HepG2 (cell line): Measurements from ENCODE around the gene GPN1. TPM values are rescaled to one million over a fixed set of nuclear protein-coding genes. Genes with fewer than 3 reads are reported as not detected.
A peak's percentile ranks its signal among the peaks of the same experiment; 100 is the strongest.

ENCODE experiments used
- ARID3A ChIP-seq: IDR thresholded peaks from 2 replicates; pipeline ENCODE4 v1.6.1; 2012; ENCODE audit warnings: low read depth, low read length, improper control_type of control experiment
- ATF1 ChIP-seq: IDR thresholded peaks from 2 replicates; pipeline ENCODE4 v1.6.1; 2016; ENCODE audit warnings: mild to moderate bottlenecking, control low read depth
- BHLHE40 ChIP-seq: IDR thresholded peaks from 2 replicates; pipeline ENCODE4 v1.6.1; 2011; ENCODE audit warnings: low read length, improper control_type of control experiment
- FOXK2 ChIP-seq: fragments of 450-650 bp; IDR thresholded peaks from 2 replicates; pipeline ENCODE4 v1.6.1; 2016
- HDAC6 ChIP-seq: fragments of 200-600 bp; sonication (generic); IDR thresholded peaks from 2 replicates; pipeline ENCODE4 v1.7.0; 2017; ENCODE audit warnings: mild to moderate bottlenecking, antibody characterized with exemption, low read length, low read depth
- HNF1B ChIP-seq: sonication (generic); formaldehyde crosslinking; IDR thresholded peaks from 2 replicates; pipeline ENCODE4 v1.5.1; 2020; ENCODE audit warnings: mild to moderate bottlenecking, moderate library complexity, missing genetic modification reagents
- MED1 ChIP-seq: sonication (generic); formaldehyde crosslinking; IDR thresholded peaks from 2 replicates; pipeline ENCODE4 v1.4.0; 2020; ENCODE audit warnings: missing genetic modification reagents
- PHF21A ChIP-seq: sonication (generic); formaldehyde crosslinking; IDR thresholded peaks from 2 replicates; pipeline ENCODE4 v1.5.0; 2020; ENCODE audit warnings: mild to moderate bottlenecking, missing genetic modification reagents
- POLR2G ChIP-seq: fragments of 200-400 bp; formaldehyde crosslinking; IDR thresholded peaks from 2 replicates; pipeline ENCODE4 v1.6.1; 2018; ENCODE audit warnings: mild to moderate bottlenecking, low read depth, low read length, moderate library complexity
- SALL1 ChIP-seq: sonication (generic); formaldehyde crosslinking; IDR thresholded peaks from 2 replicates; pipeline ENCODE4 v1.8.0; 2022; ENCODE audit warnings: mild to moderate bottlenecking, missing genetic modification reagents
- SIX1 ChIP-seq: sonication (generic); formaldehyde crosslinking; IDR thresholded peaks from 2 replicates; pipeline ENCODE4 v1.4.0; 2020; ENCODE audit warnings: missing genetic modification reagents, borderline replicate concordance
- SRY ChIP-seq: sonication (generic); formaldehyde crosslinking; IDR thresholded peaks from 2 replicates; pipeline ENCODE4 v1.8.0; 2022; ENCODE audit warnings: mild to moderate bottlenecking, missing genetic modification reagents
- ZBED4 ChIP-seq: sonication (generic); formaldehyde crosslinking; IDR thresholded peaks from 2 replicates; pipeline ENCODE4 v1.4.0; 2020; ENCODE audit warnings: missing genetic modification reagents, borderline replicate concordance
- ZBTB42 ChIP-seq: sonication (generic); formaldehyde crosslinking; IDR thresholded peaks from 2 replicates; pipeline ENCODE4 v1.5.0; 2020; ENCODE audit warnings: mild to moderate bottlenecking, missing genetic modification reagents
- ZEB1 ChIP-seq: IDR thresholded peaks from 2 replicates; pipeline ENCODE4 v1.6.1; 2012; ENCODE audit warnings: mild to moderate bottlenecking, low read depth, inconsistent platforms; ENCODE audit not compliant: insufficient replicate concordance
- ZNF12 ChIP-seq: sonication (generic); formaldehyde crosslinking; IDR thresholded peaks from 2 replicates; pipeline ENCODE4 v1.5.0; 2020; ENCODE audit warnings: missing genetic modification reagents
- ZNF570 ChIP-seq: sonication (generic); formaldehyde crosslinking; IDR thresholded peaks from 2 replicates; pipeline ENCODE4 v1.4.0; 2020; ENCODE audit warnings: mild to moderate bottlenecking, missing genetic modification reagents, borderline replicate concordance
- ZNF589 ChIP-seq: sonication (generic); formaldehyde crosslinking; conservative IDR thresholded peaks from 2 replicates; pipeline ENCODE4 v1.8.0; 2022; ENCODE audit warnings: mild to moderate bottlenecking, moderate library complexity, missing genetic modification reagents
- ZNF614 ChIP-seq: IDR thresholded peaks from 2 replicates; pipeline ENCODE4 v1.6.1; 2018; ENCODE audit warnings: missing biosample characterization, missing genetic modification reagents, inconsistent platforms, borderline replicate concordance
- polyA plus RNA-seq, 8 experiments: library from polyadenylated mRNA; depleted of rRNA in 3 of 8; stranded (reverse) in 7 of 8; unstranded in 1 of 8; fragments of >200 nt; fragmentation: Illumina TruSeq in 4 of 8; extraction: Trizol in 4 of 8; gene quantifications; 2 replicates each; pipeline versions ENCODE4 v1.2.1 to v1.2.3, GENCODE V29; 2011 to 2016; ENCODE audit warnings: low read depth in 4 of 8, missing spikeins in 1 of 8, mixed read lengths in 1 of 8; ENCODE audit not compliant: insufficient read depth in 1 of 8
- total RNA-seq, 5 experiments: library from RNA; depleted of rRNA; stranded (reverse); fragments of >200 nt; fragmentation: Illumina TruSeq; extraction: Trizol; gene quantifications; 2 replicates each; pipeline ENCODE4 v1.2.3, GENCODE V29; 2016; ENCODE audit warnings: low read depth in 1 of 5
- TF ChIP-seq, protein P1 (sequence below): sonication (generic); formaldehyde crosslinking; IDR thresholded peaks from 2 replicates; pipeline ENCODE4 v1.5.1; 2020; ENCODE audit warnings: missing genetic modification reagents, mild to moderate bottlenecking, borderline replicate concordance

Gene GPN1
- total and polyA plus RNA-seq, 2 of the 13 experiments (the other 11 are each of a cell fraction or from before 2014, with no cell fraction given), result 54.5 to 62.7 TPM

DNA sequence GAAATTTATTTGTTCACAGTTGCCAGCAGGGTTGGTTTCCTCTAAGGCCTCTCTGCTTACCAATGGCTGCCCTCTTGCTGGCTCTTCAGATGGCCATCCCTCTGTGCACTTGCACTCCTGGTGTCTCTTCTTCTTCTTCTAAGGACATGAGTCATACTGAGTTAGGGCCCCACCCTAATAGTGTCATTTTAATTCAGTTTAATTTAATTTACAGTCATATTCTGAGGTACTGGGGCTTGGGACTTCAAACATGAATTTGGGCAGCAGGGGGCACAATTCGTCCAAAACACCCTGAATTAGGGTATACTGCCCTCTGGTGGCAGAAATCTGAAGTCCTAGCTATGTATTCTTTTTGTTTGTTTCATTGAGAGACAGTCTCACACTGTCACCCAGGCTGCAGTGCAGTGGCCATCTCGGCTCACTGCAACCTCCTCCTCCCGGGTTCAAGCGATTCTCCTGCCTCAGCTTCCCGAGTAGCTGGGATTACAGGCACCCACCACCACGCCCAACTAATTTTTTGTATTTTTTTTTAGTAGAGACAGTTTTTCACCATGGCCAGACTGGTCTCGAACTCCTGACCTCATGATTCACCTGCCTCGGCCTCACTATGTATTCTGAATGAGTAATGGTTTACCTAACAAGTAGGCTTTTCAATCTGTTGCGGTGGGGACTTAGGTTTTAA lies 54.7 kb downstream of the GPN1 start (continued):
- TF ChIP-seq ZBED4 (CRISPR knock-in tag) (0 out of 2 replicates have a peak, but pooled peaks have one; percentile 67), ZNF570 (CRISPR knock-in tag) (no peak), PHF21A (CRISPR knock-in tag) (no peak), ARID3A (peak; percentile 84), ZNF614 (CRISPR knock-in tag) (0 out of 2 replicates have a peak, but pooled peaks have one; percentile 16), ZEB1 (peak; percentile 58), ATF1 (no peak), POLR2G (no peak), HNF1B (peak; percentile 34; the same call in 1 of the 2 replicates), HDAC6 (no peak), FOXK2 (peak; percentile 38; the same call in 1 of the 2 replicates), BHLHE40 (no peak), ZBTB42 (CRISPR knock-in tag) (no peak), SRY (no peak), SIX1 (CRISPR knock-in tag) (no peak), SALL1 (CRISPR knock-in tag) (peak; percentile 18; the same call in 1 of the 2 replicates), ZNF589 (CRISPR knock-in tag) (no peak), ZNF12 (CRISPR knock-in tag) (no peak), MED1 (CRISPR knock-in tag) (peak; percentile 58)
- TF ChIP-seq, protein P1, sequence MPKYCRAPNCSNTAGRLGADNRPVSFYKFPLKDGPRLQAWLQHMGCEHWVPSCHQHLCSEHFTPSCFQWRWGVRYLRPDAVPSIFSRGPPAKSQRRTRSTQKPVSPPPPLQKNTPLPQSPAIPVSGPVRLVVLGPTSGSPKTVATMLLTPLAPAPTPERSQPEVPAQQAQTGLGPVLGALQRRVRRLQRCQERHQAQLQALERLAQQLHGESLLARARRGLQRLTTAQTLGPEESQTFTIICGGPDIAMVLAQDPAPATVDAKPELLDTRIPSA (CRISPR knock-in tag), result no peak
